Loucy (cell line): ENCODE results near the gene C22orf23.

Source experiments
- H2AFZ ChIP-seq: fragments of 200-600 bp; sonication (generic); 2 replicates; pipeline ENCODE4 v1.6.0; 2016; ENCODE audit warnings: antibody characterized with exemption, mild to moderate bottlenecking, low read length, moderate library complexity
- H3F3A ChIP-seq: fragments of 200-600 bp; 2 replicates; pipeline ENCODE4 v1.6.0; 2016; ENCODE audit warnings: antibody characterized with exemption, low read depth, mild to moderate bottlenecking
- H3K27me3 ChIP-seq: fragments of 200-600 bp; sonication (generic); 2 replicates; pipeline ENCODE4 v1.6.1; 2014; ENCODE audit warnings: low read length, mild to moderate bottlenecking; ENCODE audit not compliant: insufficient read depth, poor library complexity, severe bottlenecking
- H3K36me3 ChIP-seq: fragments of 200-600 bp; sonication (generic); 2 replicates; pipeline ENCODE4 v1.6.1; 2016; ENCODE audit warnings: low read length; ENCODE audit not compliant: insufficient read depth
- H3K4me1 ChIP-seq: fragments of 200-600 bp; sonication (generic); 2 replicates; pipeline ENCODE4 v1.5.1; 2014; ENCODE audit warnings: low read length, mild to moderate bottlenecking; ENCODE audit not compliant: insufficient read depth, poor library complexity, severe bottlenecking
- H3K4me2 ChIP-seq: fragments of 200-600 bp; sonication (generic); 2 replicates; pipeline ENCODE4 v1.6.0; 2014; ENCODE audit warnings: antibody characterized with exemption, low read length, low read depth, mild to moderate bottlenecking; ENCODE audit not compliant: poor library complexity, severe bottlenecking
- H3K4me3 ChIP-seq: fragments of 200-600 bp; sonication (generic); 2 replicates; pipeline ENCODE4 v1.5.1; 2014; ENCODE audit warnings: low read length, mild to moderate bottlenecking, mixed read lengths; ENCODE audit not compliant: poor library complexity, severe bottlenecking
- H3K79me2 ChIP-seq: fragments of 200-600 bp; sonication (generic); 2 replicates; pipeline ENCODE4 v1.6.1; 2014; ENCODE audit warnings: low read length; ENCODE audit not compliant: insufficient read depth
- H3K9ac ChIP-seq: fragments of 200-600 bp; sonication (generic); 2 replicates; pipeline ENCODE4 v1.6.0; 2014; ENCODE audit warnings: mild to moderate bottlenecking, low read depth, low read length, moderate library complexity; ENCODE audit not compliant: poor library complexity, severe bottlenecking
- H3K9me2 ChIP-seq: fragments of 200-600 bp; sonication (generic); replicated peaks from 2 replicates; pipeline ENCODE4 v1.6.1; 2016; ENCODE audit warnings: low read depth, low read length, mixed read lengths
- H3K9me3 ChIP-seq: fragments of 200-600 bp; sonication (generic); 2 replicates; pipeline ENCODE4 v1.6.1; 2014; ENCODE audit warnings: mild to moderate bottlenecking, antibody characterized with exemption, low read length, low read depth; ENCODE audit not compliant: insufficient read depth
- H4K20me1 ChIP-seq: fragments of 200-600 bp; sonication (generic); 2 replicates; pipeline ENCODE4 v1.6.0; 2014; ENCODE audit warnings: antibody characterized with exemption, low read length, mild to moderate bottlenecking; ENCODE audit not compliant: insufficient read depth, poor library complexity, severe bottlenecking
- CTCF ChIP-seq: fragments of 200-600 bp; sonication (generic); conservative IDR thresholded peaks from 2 replicates; pipeline ENCODE4 v1.5.1; 2014; ENCODE audit warnings: mild to moderate bottlenecking, antibody characterized with exemption, low read length
- EZH2phosphoT487 ChIP-seq: fragments of 200-600 bp; IDR thresholded peaks from 2 replicates; pipeline ENCODE4 v1.6.1; 2018; ENCODE audit warnings: antibody characterized with exemption, mild to moderate bottlenecking, moderate library complexity, borderline replicate concordance

The C22orf23 gene

GRCh38 chr22:37896939-37897338, 56.5 kb downstream of the C22orf23 start:
- Histone ChIP-seq H3K27me3 (no peaks in the 10 kb centered on the region), H3F3A (no peaks in the 10 kb centered on the region), H2AFZ (no peak overlapping the region), H3K4me1 (peaks cover 33% of the 10 kb centered on the region), H3K4me3 (peak overlapping the region; percentile 50), H3K9ac (peak overlapping the region; percentile 63), H3K9me2 (no peaks in the 10 kb centered on the region), H3K9me3 (no peaks in the 10 kb centered on the region), H4K20me1 (no peaks in the 10 kb centered on the region), H3K36me3 (peaks cover 2% of the 10 kb centered on the region; the same call in 1 of the 2 replicates), H3K79me2 (no peaks in the 10 kb centered on the region), H3K4me2 (peak overlapping the region; percentile 66)
- no peak for TF ChIP-seq CTCF
- TF ChIP-seq EZH2phosphoT487: no peak

GRCh38 chr22:37896181-37896592, 57.2 kb downstream of the C22orf23 start:
- TF ChIP-seq CTCF (no peak), EZH2phosphoT487 (no peak)
- no peaks in the 10 kb centered on the region for H4K20me1 ChIP-seq
- H3K4me2 ChIP-seq: peak overlapping the region; percentile 66
- peaks cover 26% of the 10 kb centered on the region for H3K4me1 ChIP-seq
- H3K4me3 ChIP-seq: peak overlapping the region; percentile 50
- H3K9me2 ChIP-seq: no peaks in the 10 kb centered on the region
- no peaks in the 10 kb centered on the region for H3K79me2 ChIP-seq
- H2AFZ ChIP-seq: 0 out of 2 replicates have a peak overlapping the region, but pooled peaks have one; percentile 39
- no peaks in the 10 kb centered on the region for H3F3A ChIP-seq
- H3K36me3 ChIP-seq: peaks cover 10% of the 10 kb centered on the region; the same call in 1 of the 2 replicates
- H3K9me3 ChIP-seq: no peaks in the 10 kb centered on the region
- H3K27me3 ChIP-seq: no peaks in the 10 kb centered on the region
- H3K9ac ChIP-seq: peak overlapping the region; percentile 63

- Histone ChIP-seq H3K9me2 (no peaks in the 10 kb centered on the region), H3F3A (no peaks in the 10 kb centered on the region)
Measured at GRCh38 chr22:37894939-37895670, 58.3 kb downstream of the C22orf23 start.

More at GRCh38 chr22:37894939-37895670, 58.3 kb downstream of the C22orf23 start:
- Histone ChIP-seq H3K4me2 (no peak overlapping the region), H3K36me3 (peaks cover 14% of the 10 kb centered on the region; the same call in 1 of the 2 replicates), H3K4me3 (no peak overlapping the region), H3K79me2 (no peaks in the 10 kb centered on the region), H2AFZ (no peak overlapping the region), H3K4me1 (peaks cover 23% of the 10 kb centered on the region), H3K27me3 (no peaks in the 10 kb centered on the region), H3K9ac (no peak overlapping the region), H3K9me3 (no peaks in the 10 kb centered on the region), H4K20me1 (no peaks in the 10 kb centered on the region)
- TF ChIP-seq CTCF (no peak), EZH2phosphoT487 (no peak)
